Osteoblast (primary cell): ENCODE results near the gene BFSP2. TPM values are rescaled to one million over a fixed set of nuclear protein-coding genes. Genes with fewer than 3 reads are reported as not detected.

Experiments
- DNase-seq: peaks from one replicate; pipeline ENCODE4 v3.0.0; 2011; ENCODE audit warnings: low spot score, mixed read lengths; ENCODE audit not compliant: insufficient read length; ENCODE audit errors: missing footprints
- H2AFZ ChIP-seq: 2 replicates; pipeline ENCODE4 v1.6.0; 2011; ENCODE audit warnings: mild to moderate bottlenecking, low read length
- H3K27ac ChIP-seq: 2 replicates; pipeline ENCODE4 v1.5.1; 2011; ENCODE audit warnings: mild to moderate bottlenecking, low read depth, low read length, moderate library complexity
- H3K27me3 ChIP-seq: 2 replicates; pipeline ENCODE4 v1.6.0; 2012; ENCODE audit warnings: mild to moderate bottlenecking, control low read depth, inconsistent platforms, low read length, moderate library complexity; ENCODE audit not compliant: insufficient read depth
- H3K36me3 ChIP-seq: 2 replicates; pipeline ENCODE4 v1.5.1; 2011; ENCODE audit warnings: mild to moderate bottlenecking, low read length, control low read depth, moderate library complexity; ENCODE audit not compliant: insufficient read depth
- H3K4me1 ChIP-seq: 2 replicates; pipeline ENCODE4 v1.5.1; 2011; ENCODE audit warnings: mild to moderate bottlenecking, low read length, control low read depth, moderate library complexity; ENCODE audit not compliant: insufficient read depth
- H3K4me2 ChIP-seq: 2 replicates; pipeline ENCODE4 v1.6.0; 2011; ENCODE audit warnings: mild to moderate bottlenecking, low read length; ENCODE audit not compliant: insufficient read depth
- H3K4me3 ChIP-seq: fragments of 200-600 bp; sonication (generic); 3 replicates; pipeline ENCODE4 v1.5.1; 2012; ENCODE audit warnings: mild to moderate bottlenecking, low read length, inconsistent platforms; ENCODE audit not compliant: insufficient read depth
- H3K79me2 ChIP-seq: 2 replicates; pipeline ENCODE4 v1.6.0; 2012; ENCODE audit warnings: mild to moderate bottlenecking, low read length, control low read depth, inconsistent platforms; ENCODE audit not compliant: insufficient read depth
- H3K9me3 ChIP-seq: 2 replicates; pipeline ENCODE4 v1.5.1; 2011; ENCODE audit warnings: low read depth, low read length, control low read depth
- H4K20me1 ChIP-seq: 2 replicates; pipeline ENCODE4 v1.6.0; 2012; ENCODE audit warnings: mild to moderate bottlenecking, low read length, control low read depth; ENCODE audit not compliant: insufficient read depth
- total RNA-seq: library from RNA; depleted of rRNA; stranded (reverse); fragments of >200 nt; gene quantifications from 2 replicates; pipeline ENCODE4 v1.2.3, GENCODE V29; 2012
- TF ChIP-seq, protein P1 (sequence below): IDR thresholded peaks from 2 replicates; pipeline ENCODE4 v1.5.1; 2011; ENCODE audit warnings: mild to moderate bottlenecking, low read depth, low read length, moderate library complexity; ENCODE audit errors: extremely low read depth

BFSP2 gene
- total RNA-seq, 1 donor, result not detected

DNA sequence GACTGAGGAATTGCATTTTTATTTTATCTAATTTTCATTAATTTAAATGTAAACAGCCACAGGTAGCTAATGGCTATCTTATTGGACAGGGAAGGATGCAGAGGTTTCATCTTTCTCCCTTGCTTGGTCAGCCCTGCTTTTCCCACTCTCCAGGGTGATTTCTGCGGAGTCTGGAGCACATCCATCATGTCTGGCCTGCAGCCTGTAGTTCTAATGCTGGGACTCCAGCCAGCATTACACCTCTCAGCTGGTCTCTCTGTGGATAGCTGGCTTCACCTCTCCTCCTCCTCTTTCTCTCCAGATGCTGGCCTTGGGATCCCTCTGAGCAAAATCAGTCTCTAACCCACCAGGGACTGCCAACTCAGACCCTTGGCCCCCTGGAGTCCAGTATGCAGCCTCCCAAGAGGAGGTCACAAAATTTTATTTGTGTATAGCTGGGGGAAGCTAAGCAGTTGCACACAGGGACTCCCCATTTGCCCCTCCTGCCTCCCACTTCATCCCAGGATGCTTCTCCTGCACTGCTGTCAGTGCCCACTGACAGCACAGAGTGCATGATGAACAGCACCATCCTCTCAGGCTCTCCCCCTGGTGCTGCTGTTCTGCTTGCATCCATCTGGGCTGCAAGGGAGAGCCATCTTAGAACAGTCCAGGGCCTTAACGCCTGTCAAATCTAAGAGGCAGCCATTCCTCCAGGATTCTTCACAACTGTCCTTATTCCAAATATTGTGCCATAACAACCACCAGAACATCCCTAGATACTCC lies 1.7 kb downstream of the BFSP2 start:
- no peaks in the 10 kb centered on the region for H3K27me3 ChIP-seq
- H3K79me2 ChIP-seq, result no peaks in the 10 kb centered on the region
- no peak overlapping the region for H3K4me3 ChIP-seq

DNA sequence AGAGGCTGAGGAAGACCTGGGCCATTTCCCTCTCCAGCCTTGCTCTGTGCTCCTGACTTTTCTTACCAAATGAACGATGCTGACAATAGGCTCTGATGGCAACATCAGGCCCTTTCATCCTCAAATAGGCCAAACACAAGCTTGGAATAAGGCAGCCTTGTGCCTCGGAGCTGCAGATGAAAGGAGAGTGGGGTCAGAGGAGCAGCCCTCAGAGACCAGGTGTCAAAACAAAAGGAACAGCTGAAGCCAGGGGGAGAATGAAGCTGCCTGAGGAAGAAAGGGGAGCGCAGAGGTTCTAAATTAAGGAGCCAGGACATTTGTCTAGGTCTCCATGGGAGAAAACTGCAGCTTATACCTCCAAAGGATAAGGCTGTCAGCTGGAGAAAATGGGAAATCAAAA lies 5.1 kb downstream of the BFSP2 start:
- Histone ChIP-seq H3K79me2 (no peaks in the 10 kb centered on the region), H2AFZ (no peak overlapping the region), H3K4me3 (no peak overlapping the region), H3K36me3 (no peaks in the 10 kb centered on the region), H3K4me2 (no peak overlapping the region), H4K20me1 (no peaks in the 10 kb centered on the region), H3K9me3 (no peaks in the 10 kb centered on the region), H3K27me3 (no peaks in the 10 kb centered on the region), H3K27ac (no peak overlapping the region), H3K4me1 (peaks cover 16% of the 10 kb centered on the region)
- TF ChIP-seq, protein P1, sequence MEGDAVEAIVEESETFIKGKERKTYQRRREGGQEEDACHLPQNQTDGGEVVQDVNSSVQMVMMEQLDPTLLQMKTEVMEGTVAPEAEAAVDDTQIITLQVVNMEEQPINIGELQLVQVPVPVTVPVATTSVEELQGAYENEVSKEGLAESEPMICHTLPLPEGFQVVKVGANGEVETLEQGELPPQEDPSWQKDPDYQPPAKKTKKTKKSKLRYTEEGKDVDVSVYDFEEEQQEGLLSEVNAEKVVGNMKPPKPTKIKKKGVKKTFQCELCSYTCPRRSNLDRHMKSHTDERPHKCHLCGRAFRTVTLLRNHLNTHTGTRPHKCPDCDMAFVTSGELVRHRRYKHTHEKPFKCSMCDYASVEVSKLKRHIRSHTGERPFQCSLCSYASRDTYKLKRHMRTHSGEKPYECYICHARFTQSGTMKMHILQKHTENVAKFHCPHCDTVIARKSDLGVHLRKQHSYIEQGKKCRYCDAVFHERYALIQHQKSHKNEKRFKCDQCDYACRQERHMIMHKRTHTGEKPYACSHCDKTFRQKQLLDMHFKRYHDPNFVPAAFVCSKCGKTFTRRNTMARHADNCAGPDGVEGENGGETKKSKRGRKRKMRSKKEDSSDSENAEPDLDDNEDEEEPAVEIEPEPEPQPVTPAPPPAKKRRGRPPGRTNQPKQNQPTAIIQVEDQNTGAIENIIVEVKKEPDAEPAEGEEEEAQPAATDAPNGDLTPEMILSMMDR, result no peak
- no peak for DNase-seq

More for the DNA sequence above, 1.7 kb downstream of the BFSP2 start:
- no peak overlapping the region for H3K4me2 ChIP-seq
- H3K27ac ChIP-seq, result no peak overlapping the region
- TF ChIP-seq, protein P1, result no peak
- no peaks in the 10 kb centered on the region for H4K20me1 ChIP-seq
- no peaks in the 10 kb centered on the region for H3K36me3 ChIP-seq
- DNase-seq, result no peak
- H2AFZ ChIP-seq, result no peak overlapping the region
- no peaks in the 10 kb centered on the region for H3K9me3 ChIP-seq
- H3K4me1 ChIP-seq, result no peaks in the 10 kb centered on the region

DNA sequence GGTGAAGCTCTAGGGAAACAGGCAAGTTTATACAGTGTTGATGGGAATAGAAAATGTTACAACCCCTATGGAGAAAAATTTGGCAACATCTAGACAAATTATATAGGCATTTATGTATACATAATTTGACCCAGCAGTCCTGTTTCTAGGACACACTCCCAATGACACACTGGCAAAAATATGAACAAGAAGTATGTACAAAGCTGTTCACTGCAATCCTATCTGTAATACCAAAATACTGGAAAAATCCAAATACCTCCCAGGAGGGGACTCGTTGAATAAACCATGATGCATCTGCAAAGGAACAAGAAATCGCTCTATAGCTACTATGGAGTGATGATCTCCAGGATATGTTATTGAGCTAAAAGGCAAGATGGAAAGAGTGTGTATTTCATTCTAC lies 8.5 kb downstream of the BFSP2 start:
- Histone ChIP-seq H3K4me1 (peaks cover 27% of the 10 kb centered on the region), H3K4me3 (no peak overlapping the region), H3K4me2 (peak overlapping the region; percentile 49), H3K36me3 (no peaks in the 10 kb centered on the region), H3K9me3 (no peaks in the 10 kb centered on the region), H3K27me3 (no peaks in the 10 kb centered on the region), H3K27ac (peak overlapping the region; percentile 27), H3K79me2 (no peaks in the 10 kb centered on the region), H4K20me1 (no peaks in the 10 kb centered on the region), H2AFZ (no peak overlapping the region)
- no peak for DNase-seq
- TF ChIP-seq, protein P1, result no peak

DNA sequence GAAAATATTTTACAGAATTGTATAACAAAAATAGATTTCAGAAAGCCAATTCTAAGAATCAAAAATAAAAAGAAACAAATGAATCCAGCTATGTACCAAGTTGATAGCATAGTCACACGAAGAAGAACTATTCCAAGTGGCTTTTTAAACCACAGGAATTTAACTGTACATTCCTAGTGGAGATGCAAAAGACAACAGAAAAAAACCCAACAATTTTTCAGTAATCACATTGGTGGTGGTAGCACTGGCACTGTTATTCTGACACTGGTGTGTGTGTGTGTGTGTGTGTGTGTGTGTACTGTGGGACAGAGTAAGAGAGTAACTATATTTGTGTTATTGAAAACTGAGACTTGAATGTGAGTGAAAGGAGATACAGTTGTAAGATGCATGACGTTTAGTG lies 9.1 kb downstream of the BFSP2 start:
- H4K20me1 ChIP-seq, result no peaks in the 10 kb centered on the region
- peaks cover 32% of the 10 kb centered on the region for H3K4me1 ChIP-seq
- no peaks in the 10 kb centered on the region for H3K9me3 ChIP-seq
- H2AFZ ChIP-seq, result no peak overlapping the region
- no peaks in the 10 kb centered on the region for H3K36me3 ChIP-seq
- H3K27ac ChIP-seq, result peak overlapping the region; percentile 27
- H3K4me3 ChIP-seq, result no peak overlapping the region
- TF ChIP-seq, protein P1, result no peak
- peak overlapping the region; percentile 49 for H3K4me2 ChIP-seq
- no peaks in the 10 kb centered on the region for H3K79me2 ChIP-seq
- DNase-seq, result peak; percentile 83
- no peaks in the 10 kb centered on the region for H3K27me3 ChIP-seq
